Tibial artery (tissue), 4 donors: ENCODE results near the gene LGALS3.
A peak's percentile ranks its signal among the peaks of the same experiment; 100 is the strongest.

Experiments used
- DNase-seq, 2 donors: peaks; one replicate each; pipeline ENCODE4 v3.0.0-alpha.2; 2019
- H3K27ac ChIP-seq, 2 donors: fragments of 200-600 bp; sonication (generic) in 1 of 2; 1 replicate in 1 of 2; 2 replicates in 1 of 2; pipeline ENCODE4 v1.5.1; 2018 to 2019; ENCODE audit warnings: mild to moderate bottlenecking in 1 of 2
- H3K27me3 ChIP-seq, 2 donors: fragments of 200-600 bp; sonication (generic) in 1 of 2; one replicate each; pipeline versions ENCODE4 v1.5.1 to v1.6.0; 2016 to 2019
- H3K36me3 ChIP-seq, 3 donors: fragments of 200-600 bp; sonication (generic) in 2 of 3; one replicate each; pipeline ENCODE4 v1.5.1; 2016 to 2019; ENCODE audit warnings: mild to moderate bottlenecking in 2 of 3
- H3K4me1 ChIP-seq, 4 donors: fragments of 200-600 bp; sonication (generic) in 2 of 4; 1 replicate in 3 of 4; 2 replicates in 1 of 4; pipeline ENCODE4 v1.5.1; 2016 to 2019
- H3K4me3 ChIP-seq, 2 donors: fragments of 200-600 bp; sonication (generic) in 1 of 2; 1 replicate in 1 of 2; 2 replicates in 1 of 2; pipeline ENCODE4 v1.5.1; 2018 to 2019; ENCODE audit warnings: mild to moderate bottlenecking in 2 of 2
- H3K9me3 ChIP-seq, 3 donors: fragments of 200-600 bp; sonication (generic) in 1 of 3; one replicate each; pipeline ENCODE4 v1.5.1; 2016 to 2019
- CTCF ChIP-seq, 2 experiments: fragments of 200-600 bp in 1 of 2; fragments of 450-650 bp in 1 of 2; IDR thresholded peaks; one replicate each; pipeline ENCODE4 v1.5.1; 2017 to 2019; ENCODE audit warnings: antibody characterized with exemption in 2 of 2, mild to moderate bottlenecking in 1 of 2, moderate library complexity in 1 of 2
- intact Hi-C: fragments of 100-400 bp; cut with DNase I; formaldehyde crosslinking; loops from one replicate; pipeline ENCODE4 v1.15.0; 2023; ENCODE audit warnings: low total_unique reads

LGALS3 gene

GRCh38 chr14:55092341-55092740 lies 36.7 kb upstream of the LGALS3 start:
- no peaks in the 10 kb centered on the region for H3K36me3 ChIP-seq
- H3K9me3 ChIP-seq, result no peaks in the 10 kb centered on the region
- peaks cover 0 to 6% (median 0%) of the 10 kb centered on the region in 4 donors for H3K4me1 ChIP-seq
- no peak for TF ChIP-seq CTCF (IDR thresholded peaks at IDR 0.05)
- H3K27me3 ChIP-seq, result no peaks in the 10 kb centered on the region
- H3K4me3 ChIP-seq, result no peak overlapping the region
- H3K27ac ChIP-seq, result no peak overlapping the region
- no peak for DNase-seq
- intact Hi-C loops, result loop anchor here (5.0 kb wide), 1 partner anchor 40 kb away; no protein-coding TSS in a partner anchor

GRCh38 chr14:55094292-55095157 lies 34.5 kb upstream of the LGALS3 start:
- no peaks in the 10 kb centered on the region for H3K27me3 ChIP-seq
- H3K4me3 ChIP-seq, result no peak overlapping the region
- TF ChIP-seq CTCF (IDR thresholded peaks at IDR 0.05), result no peak
- H3K36me3 ChIP-seq, result no peaks in the 10 kb centered on the region
- H3K9me3 ChIP-seq, result no peaks in the 10 kb centered on the region
- peaks cover 0 to 10% (median 6%) of the 10 kb centered on the region in 4 donors for H3K4me1 ChIP-seq
- no peak for DNase-seq
- H3K27ac ChIP-seq, result no peak overlapping the region
- intact Hi-C loops, result loop anchor here (5.0 kb wide), 1 partner anchor 38 kb away; no protein-coding TSS in a partner anchor

GRCh38 chr14:55097881-55098560 lies 31.0 kb upstream of the LGALS3 start:
- peak in 1 of 2 donors; percentile 65 for DNase-seq
- no peaks in the 10 kb centered on the region for H3K27me3 ChIP-seq
- no peak overlapping the region for H3K4me3 ChIP-seq
- TF ChIP-seq CTCF (IDR thresholded peaks at IDR 0.05), result no peak
- intact Hi-C loops, result no loop called here
- peaks cover 0 to 38% (median 30%) of the 10 kb centered on the region in 4 donors for H3K4me1 ChIP-seq
- H3K9me3 ChIP-seq, result no peaks in the 10 kb centered on the region
- no peaks in the 10 kb centered on the region for H3K36me3 ChIP-seq
- H3K27ac ChIP-seq, result no peak overlapping the region

GRCh38 chr14:55098561-55098898 lies 30.5 kb upstream of the LGALS3 start:
- Histone ChIP-seq H3K4me3 (no peak overlapping the region), H3K36me3 (no peaks in the 10 kb centered on the region), H3K27ac (peak overlapping the region; percentile 42 to 72), H3K9me3 (no peaks in the 10 kb centered on the region), H3K27me3 (no peaks in the 10 kb centered on the region), H3K4me1 (peaks cover 0 to 43% (median 35%) of the 10 kb centered on the region in 4 donors)
- no peak for TF ChIP-seq CTCF (IDR thresholded peaks at IDR 0.05)
- intact Hi-C loops, result no loop called here
- DNase-seq, result no peak

- TF ChIP-seq CTCF (IDR thresholded peaks at IDR 0.05), result no peak
- Histone ChIP-seq H3K9me3 (peaks cover 0 to 4% (median 0%) of the 10 kb centered on the region in 3 donors), H3K27ac (peak overlapping the region; percentile 42 to 72), H3K4me3 (no peak overlapping the region), H3K27me3 (no peaks in the 10 kb centered on the region), H3K4me1 (peaks cover 0 to 53% (median 43%) of the 10 kb centered on the region in 4 donors), H3K36me3 (no peaks in the 10 kb centered on the region)
- intact Hi-C loops, result no loop called here
- DNase-seq, result no peak
These were observed 29.3 kb upstream of the LGALS3 start for GRCh38 chr14:55099756-55100155.
